Body of pancreas (tissue), 4 donors: ENCODE data around the gene EIF3J. TPM values are rescaled to one million over a fixed set of nuclear protein-coding genes. Genes with fewer than 3 reads are reported as not detected.
"Not testable (repeated sequence)": the region's sequence is repeated elsewhere in the genome, so short reads cannot be mapped to it uniquely, and the experiment has no call there.

Experiments
- ATAC-seq: fragments of 150-250 bp; one replicate; pipeline ENCODE4 v1.9.1; 2016
- DNase-seq, 4 donors: peaks; one replicate each; pipeline ENCODE4 v3.0.0-alpha.2; 2019
- H3K27ac ChIP-seq, 4 donors: fragments of 200-600 bp; sonication (generic); 1 replicate in 3 of 4; 2 replicates in 1 of 4; pipeline versions ENCODE4 v1.5.1 to v1.6.1; 2016 to 2019; ENCODE audit warnings: mild to moderate bottlenecking in 1 of 4, mixed read lengths in 1 of 4, moderate library complexity in 1 of 4
- H3K27me3 ChIP-seq, 2 donors: fragments of 200-600 bp; sonication (generic); one replicate each; pipeline ENCODE4 v1.6.0; 2016; ENCODE audit warnings: mild to moderate bottlenecking in 1 of 2
- H3K36me3 ChIP-seq, 2 donors: fragments of 200-600 bp; sonication (generic); replicated peaks in 1 of 2; 2 replicates each; pipeline ENCODE4 v1.5.1; 2016; ENCODE audit warnings: low read depth in 2 of 2; ENCODE audit not compliant: insufficient read depth in 1 of 2
- H3K4me1 ChIP-seq: fragments of 200-600 bp; sonication (generic); one replicate; pipeline ENCODE4 v1.6.0; 2016
- H3K4me3 ChIP-seq, 2 donors: fragments of 200-600 bp; sonication (generic); 1 replicate in 1 of 2; 2 replicates in 1 of 2; pipeline ENCODE4 v1.5.1; 2016 to 2019
- H3K9me3 ChIP-seq, 3 donors: fragments of 200-600 bp; sonication (generic); 1 replicate in 2 of 3; 2 replicates in 1 of 3; pipeline ENCODE4 v1.5.1; 2016
- POLR2A ChIP-seq, 3 donors: fragments of 450-650 bp; IDR thresholded peaks; one replicate each; pipeline ENCODE4 v1.6.1; 2016; ENCODE audit warnings: antibody characterized with exemption in 3 of 3, mild to moderate bottlenecking in 2 of 3
- WGBS, 2 donors: methylation state at CpG; one replicate each; pipeline ENCODE4 v1.1.5; 2017; 5-methylcytosine and 5-hydroxymethylcytosine counted together
- intact Hi-C: fragments of 100-400 bp; cut with DNase I; formaldehyde crosslinking; loops from one replicate; pipeline ENCODE4 v1.15.1; 2023
- total RNA-seq, 2 donors: library from RNA; depleted of rRNA; stranded (reverse); fragments of >200 nt; gene quantifications; one replicate each; pipeline ENCODE4 v1.1.0, GENCODE V29; 2016
- TF ChIP-seq, protein P1 (sequence below), 7 experiments: fragments of 450-650 bp in 4 of 7; fragments of 200-600 bp in 3 of 7; sonication (generic) in 3 of 7; IDR thresholded peaks; one replicate each; pipeline ENCODE4 v1.5.1; 2016 to 2019; ENCODE audit warnings: antibody characterized with exemption in 7 of 7

The EIF3J gene
- total RNA-seq, 2 donors from 2014 or later = 38.7 to 66.3 TPM

DNA sequence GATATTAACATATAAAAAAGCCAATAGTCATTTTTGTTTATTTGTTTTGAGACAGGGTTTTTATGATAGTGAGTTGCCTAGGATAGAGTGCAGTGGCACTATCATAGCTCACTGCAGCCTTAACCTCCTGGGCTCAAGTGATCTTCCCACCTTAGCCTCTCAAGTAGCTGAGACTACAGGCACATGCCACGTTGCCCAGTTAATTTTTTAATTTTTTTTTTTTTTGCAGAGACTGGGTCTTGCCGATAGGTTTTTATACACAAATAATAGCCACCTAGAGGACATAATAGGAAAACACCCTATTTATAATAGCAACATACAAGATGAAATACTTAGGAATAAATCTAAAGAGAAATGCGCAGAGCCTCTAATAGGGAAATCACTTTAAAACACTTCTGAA is 13.3 kb downstream of the EIF3J start:
- DNase-seq = no peak
- H3K4me1 ChIP-seq = peaks cover 27% of the 10 kb centered on the region
- H3K27ac ChIP-seq = no peak overlapping the region
- H3K36me3 ChIP-seq = peaks cover 5 to 20% of the 10 kb centered on the region in 2 donors
- H3K4me3 ChIP-seq = no peak overlapping the region
- 32% methylated on average over 3 of the region's 3 CpGs for WGBS, 2 donors
- ATAC-seq = peak; percentile 45
- no peaks in the 10 kb centered on the region for H3K27me3 ChIP-seq
- TF ChIP-seq POLR2A (IDR thresholded peaks at IDR 0.05) = no peak
- TF ChIP-seq, protein P1, sequence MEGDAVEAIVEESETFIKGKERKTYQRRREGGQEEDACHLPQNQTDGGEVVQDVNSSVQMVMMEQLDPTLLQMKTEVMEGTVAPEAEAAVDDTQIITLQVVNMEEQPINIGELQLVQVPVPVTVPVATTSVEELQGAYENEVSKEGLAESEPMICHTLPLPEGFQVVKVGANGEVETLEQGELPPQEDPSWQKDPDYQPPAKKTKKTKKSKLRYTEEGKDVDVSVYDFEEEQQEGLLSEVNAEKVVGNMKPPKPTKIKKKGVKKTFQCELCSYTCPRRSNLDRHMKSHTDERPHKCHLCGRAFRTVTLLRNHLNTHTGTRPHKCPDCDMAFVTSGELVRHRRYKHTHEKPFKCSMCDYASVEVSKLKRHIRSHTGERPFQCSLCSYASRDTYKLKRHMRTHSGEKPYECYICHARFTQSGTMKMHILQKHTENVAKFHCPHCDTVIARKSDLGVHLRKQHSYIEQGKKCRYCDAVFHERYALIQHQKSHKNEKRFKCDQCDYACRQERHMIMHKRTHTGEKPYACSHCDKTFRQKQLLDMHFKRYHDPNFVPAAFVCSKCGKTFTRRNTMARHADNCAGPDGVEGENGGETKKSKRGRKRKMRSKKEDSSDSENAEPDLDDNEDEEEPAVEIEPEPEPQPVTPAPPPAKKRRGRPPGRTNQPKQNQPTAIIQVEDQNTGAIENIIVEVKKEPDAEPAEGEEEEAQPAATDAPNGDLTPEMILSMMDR (IDR thresholded peaks at IDR 0.05) = peak in 6 of 7 experiments; percentile 12 to 54 (median 36)
- intact Hi-C loops = no loop called here
- H3K9me3 ChIP-seq = peaks cover 0 to 3% (median 0%) of the 10 kb centered on the region in 3 donors

DNA sequence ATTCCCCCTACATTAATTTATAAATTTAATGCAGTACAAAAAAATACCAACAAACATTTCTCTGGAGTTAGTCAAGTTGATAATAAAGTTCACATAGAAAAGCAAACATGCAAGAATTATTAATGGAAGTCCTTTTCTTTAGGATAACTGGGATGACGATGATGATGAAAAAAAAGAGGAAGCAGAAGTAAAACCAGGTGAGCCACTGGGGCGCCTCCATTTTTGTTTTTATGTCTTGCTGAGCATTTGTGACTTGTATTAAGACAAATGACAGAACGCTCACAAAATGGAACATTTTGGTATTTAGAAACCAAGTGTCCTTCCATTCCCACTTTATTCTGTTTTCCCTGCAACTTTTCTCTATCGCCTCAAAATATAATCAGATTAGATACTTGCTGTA is 13.8 kb downstream of the EIF3J start:
- peaks cover 22% of the 10 kb centered on the region for H3K4me1 ChIP-seq

DNA sequence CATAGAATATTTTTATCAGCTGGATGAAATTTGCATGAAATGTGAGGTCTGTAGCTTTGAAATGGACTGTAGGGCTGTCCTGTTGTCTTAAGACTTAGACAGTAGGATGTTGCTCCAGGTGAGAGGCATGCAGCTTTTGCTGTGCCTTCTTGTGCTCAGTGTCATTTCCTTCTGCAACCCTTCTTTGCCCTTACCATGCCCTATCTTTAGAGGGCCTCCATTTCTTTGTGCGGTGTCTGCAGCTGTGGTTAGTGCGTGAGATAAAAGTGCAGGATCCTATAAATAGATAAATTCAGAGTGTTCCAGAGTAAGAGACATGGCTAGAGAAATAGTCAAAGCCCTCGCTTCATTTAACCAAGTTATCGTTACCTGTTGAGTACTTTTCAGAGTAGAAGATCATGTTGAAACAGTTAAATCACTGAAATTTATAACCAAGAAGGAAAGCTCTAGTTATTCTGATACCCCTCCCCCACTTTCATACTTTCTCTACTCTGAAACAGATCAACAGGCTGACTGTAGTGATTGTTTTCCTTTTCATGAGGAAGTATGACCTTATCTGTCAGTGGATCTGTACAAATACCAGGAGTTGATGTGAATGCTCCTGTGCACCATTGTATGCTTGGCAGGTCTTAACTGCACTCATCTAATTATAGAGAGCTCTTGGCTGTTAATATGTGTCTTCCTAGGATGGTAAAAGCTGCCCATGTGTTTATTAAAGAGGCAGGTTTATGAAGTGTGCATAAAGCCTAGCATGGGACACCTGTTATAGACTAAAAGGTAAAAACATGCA is 18.2 kb downstream of the EIF3J start:
- Histone ChIP-seq H3K4me1 (peaks cover 7% of the 10 kb centered on the region), H3K27me3 (no peaks in the 10 kb centered on the region), H3K27ac (no peak overlapping the region), H3K4me3 (no peak overlapping the region), H3K36me3 (peaks cover 25 to 52% of the 10 kb centered on the region in 2 donors), H3K9me3 (peaks cover 0 to 3% (median 0%) of the 10 kb centered on the region in 3 donors)
- intact Hi-C loops = no loop called here
- WGBS, 2 donors = 85 to 95% methylated on average over 4 of the region's 4 CpGs
- TF ChIP-seq, protein P1 (IDR thresholded peaks at IDR 0.05) = no peak
- TF ChIP-seq POLR2A (IDR thresholded peaks at IDR 0.05) = no peak
- DNase-seq (no peak), ATAC-seq (no peak)

More for the DNA sequence above, 13.8 kb downstream of the EIF3J start:
- Histone ChIP-seq H3K36me3 (peaks cover 5 to 24% of the 10 kb centered on the region in 2 donors), H3K4me3 (no peak overlapping the region), H3K27me3 (no peaks in the 10 kb centered on the region), H3K9me3 (peaks cover 0 to 3% (median 0%) of the 10 kb centered on the region in 3 donors), H3K27ac (no peak overlapping the region)
- intact Hi-C loops = no loop called here
- ATAC-seq (no peak), DNase-seq (no peak)
- TF ChIP-seq, protein P1 (IDR thresholded peaks at IDR 0.05) = no peak
- TF ChIP-seq POLR2A (IDR thresholded peaks at IDR 0.05) = no peak
- WGBS, 2 donors = 93 to 94% methylated on average over 4 of the region's 4 CpGs

DNA sequence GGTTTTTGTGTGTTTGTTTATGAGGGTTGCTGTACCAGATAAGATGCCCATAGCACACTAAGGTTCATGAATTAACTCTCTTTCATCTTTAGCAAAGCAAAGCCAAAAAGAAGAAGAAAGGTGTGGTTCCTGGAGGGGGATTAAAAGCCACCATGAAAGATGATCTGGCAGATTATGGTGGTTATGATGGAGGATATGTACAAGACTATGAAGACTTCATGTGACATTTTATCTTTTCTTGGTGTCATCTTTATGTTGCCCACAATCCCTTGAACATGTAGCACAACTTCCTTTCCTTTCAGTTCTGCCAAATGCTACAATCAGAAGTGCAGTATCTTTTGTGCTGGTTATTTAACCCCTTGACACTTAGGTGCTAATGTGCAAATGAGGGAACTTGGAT is 24.0 kb downstream of the EIF3J start:
- H3K9me3 ChIP-seq, intact Hi-C loops, H3K27ac ChIP-seq, H3K4me1 ChIP-seq, DNase-seq, ATAC-seq, H3K27me3 ChIP-seq, H3K4me3 ChIP-seq: not testable (repeated sequence)
- H3K36me3 ChIP-seq = peaks cover 31 to 60% of the 10 kb centered on the region in 2 donors

DNA sequence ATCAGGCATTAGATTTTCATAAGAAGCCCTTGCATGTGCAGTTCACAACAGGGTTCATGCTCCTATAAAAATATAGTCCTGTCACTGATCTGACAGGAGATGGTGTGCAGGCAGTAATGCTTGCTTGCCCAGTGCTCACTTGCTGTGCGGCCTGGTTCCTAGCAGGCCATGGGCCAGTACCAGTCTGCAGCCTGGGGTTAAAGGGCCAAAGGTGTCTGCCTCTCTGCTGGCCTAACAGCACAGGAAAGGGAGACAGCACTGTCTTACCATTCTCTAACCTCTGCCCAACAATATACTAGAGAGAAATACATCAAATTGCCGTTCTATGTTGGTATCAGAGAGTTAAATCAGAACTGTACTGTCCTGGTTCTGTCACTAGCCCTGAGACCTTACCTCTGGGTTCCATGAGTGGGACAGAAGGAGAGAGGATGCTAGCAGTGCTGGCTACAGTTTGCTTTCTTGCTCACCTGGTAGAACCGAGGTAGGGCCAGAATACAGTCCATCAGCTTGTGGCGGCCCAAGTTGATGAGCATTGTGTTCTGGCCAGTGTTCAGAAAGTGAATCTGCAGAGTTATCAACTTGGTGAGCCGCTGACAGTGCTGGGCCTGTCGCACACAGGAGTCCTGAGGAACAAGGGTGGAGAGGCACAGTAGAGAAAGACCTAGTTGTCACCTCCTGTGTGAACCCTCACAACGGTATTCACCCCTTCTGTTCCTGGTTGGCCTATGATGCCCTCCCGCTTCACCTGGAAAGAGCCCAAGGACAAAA is 28.6 kb downstream of the EIF3J start:
- Histone ChIP-seq H3K4me1 (no peaks in the 10 kb centered on the region), H3K9me3 (no peaks in the 10 kb centered on the region), H3K27ac (no peak overlapping the region), H3K27me3 (no peaks in the 10 kb centered on the region), H3K36me3 (peaks cover 14 to 36% of the 10 kb centered on the region in 2 donors), H3K4me3 (no peak overlapping the region)
- DNase-seq = no peak
- intact Hi-C loops = no loop called here
- 85 to 100% methylated on average over 5 to 8 of the region's 8 CpGs for WGBS, 2 donors
- TF ChIP-seq, protein P1 (IDR thresholded peaks at IDR 0.05) = no peak
- ATAC-seq = peak; percentile 22
